K562 (cell line): ENCODE results near the gene ACLY.

Experiments
- ATF6 ChIP-seq: sonication (generic); formaldehyde crosslinking; IDR thresholded peaks from 2 replicates; pipeline ENCODE4 v1.4.0; 2020; ENCODE audit warnings: mild to moderate bottlenecking, missing genetic modification reagents
- CEBPB ChIP-seq: fragments of 450-650 bp; IDR thresholded peaks from 2 replicates; pipeline ENCODE4 v1.6.1; 2016; ENCODE audit warnings: missing genetic modification characterization, missing compliant biosample characterization
- E2F4 ChIP-seq: sonication (generic); formaldehyde crosslinking; IDR thresholded peaks from 2 replicates; pipeline ENCODE4 v1.8.0; 2022; ENCODE audit warnings: mild to moderate bottlenecking, low read depth, missing genetic modification reagents
- EP300 ChIP-seq: IDR thresholded peaks from 2 replicates; pipeline ENCODE4 v1.6.1; 2012; ENCODE audit warnings: low read length, improper control_type of control experiment
- JUN ChIP-seq, 2 experiments: sonication (generic) in 1 of 2; formaldehyde crosslinking in 1 of 2; IDR thresholded peaks; 2 replicates each; pipeline versions ENCODE4 v1.6.1 to v1.8.0; 2012 to 2022; ENCODE audit warnings: borderline replicate concordance in 2 of 2, mild to moderate bottlenecking in 2 of 2, improper control_type of control experiment in 1 of 2, low read depth in 1 of 2, low read length in 1 of 2, missing genetic modification reagents in 1 of 2
- KAT7 ChIP-seq: sonication (generic); formaldehyde crosslinking; IDR thresholded peaks from 2 replicates; pipeline ENCODE4 v1.8.0; 2022; ENCODE audit warnings: missing genetic modification reagents, mild to moderate bottlenecking, borderline replicate concordance
- MAFK ChIP-seq: IDR thresholded peaks from 2 replicates; pipeline ENCODE4 v1.6.1; 2011; ENCODE audit warnings: low read length, improper control_type of control experiment
- MBD2 ChIP-seq: sonication (generic); IDR thresholded peaks from 2 replicates; pipeline ENCODE4 v1.6.1; 2016; ENCODE audit warnings: low read depth, borderline replicate concordance
- MXI1 ChIP-seq: IDR thresholded peaks from 2 replicates; pipeline ENCODE4 v1.6.1; 2011; ENCODE audit warnings: low read depth, mild to moderate bottlenecking, improper control_type of control experiment, low read length
- POLR2AphosphoS5 ChIP-seq: IDR thresholded peaks from 2 replicates; pipeline ENCODE4 v1.6.1; 2011; ENCODE audit warnings: mild to moderate bottlenecking, low read depth, low read length, moderate library complexity; ENCODE audit not compliant: control insufficient read depth, insufficient read depth
- RFX5 ChIP-seq: IDR thresholded peaks from 2 replicates; pipeline ENCODE4 v1.6.1; 2011; ENCODE audit warnings: low read depth, mild to moderate bottlenecking, improper control_type of control experiment, low read length
- SETDB1 ChIP-seq: IDR thresholded peaks from one replicate; pipeline ENCODE4 v1.6.1; 2012; ENCODE audit warnings: low read length, control low read depth, inconsistent platforms

- TF ChIP-seq MAFK (no peak), RFX5 (no peak), E2F4 (no peak), POLR2AphosphoS5 (no peak), SETDB1 (no peak), CEBPB (tag) (no peak), MXI1 (no peak), JUN (IDR thresholded peaks at IDR 0.05; ENCODE audit: borderline replicate concordance, low read depth, low read length) (no peak), JUN (CRISPR knock-in tag; IDR thresholded peaks at IDR 0.05; ENCODE audit: borderline replicate concordance) (no peak), ATF6 (no peak), MBD2 (no peak), EP300 (no peak), KAT7 (no peak)
These were observed 13.6 kb downstream of the ACLY start for GRCh38 chr17:41905172-41905571.
